CD14-positive monocyte (primary cell): ENCODE measurements around the gene CABLES2. TPM values are rescaled to one million over a fixed set of nuclear protein-coding genes. Genes with fewer than 3 reads are reported as not detected.

Experiments used
- DNase-seq, 3 donors: peaks; one replicate each; pipeline ENCODE4 v3.0.0-alpha.2; 2011 to 2022
- H2AFZ ChIP-seq: 2 replicates; pipeline ENCODE4 v1.6.0; 2012; ENCODE audit warnings: mild to moderate bottlenecking, low read depth, low read length, inconsistent platforms; ENCODE audit not compliant: insufficient read depth, poor library complexity, severe bottlenecking
- H3K27ac ChIP-seq, 2 donors: 1 replicate in 1 of 2; 2 replicates in 1 of 2; pipeline ENCODE4 v1.5.1; 2012 to 2013; ENCODE audit warnings: low read length in 2 of 2, control low read depth in 1 of 2, inconsistent platforms in 1 of 2, low read depth in 1 of 2, mild to moderate bottlenecking in 1 of 2
- H3K27me3 ChIP-seq, 2 donors: one replicate each; pipeline versions ENCODE4 v1.6.0 to v1.6.1; 2011 to 2013; ENCODE audit warnings: low read length in 2 of 2; ENCODE audit not compliant: control insufficient read depth in 2 of 2, insufficient read depth in 2 of 2
- H3K36me3 ChIP-seq, 2 donors: replicated peaks in 1 of 2; 1 replicate in 1 of 2; 2 replicates in 1 of 2; pipeline versions ENCODE4 v1.5.1 to v1.6.1; 2012 to 2013; ENCODE audit warnings: low read length in 2 of 2, control low read depth in 1 of 2, inconsistent platforms in 1 of 2, mild to moderate bottlenecking in 1 of 2; ENCODE audit not compliant: insufficient read depth in 2 of 2, control insufficient read depth in 1 of 2
- H3K4me1 ChIP-seq, 2 donors: 1 replicate in 1 of 2; 2 replicates in 1 of 2; pipeline versions ENCODE4 v1.5.1 to v1.6.1; 2012 to 2013; ENCODE audit warnings: low read length in 2 of 2, control low read depth in 1 of 2, inconsistent platforms in 1 of 2, mild to moderate bottlenecking in 1 of 2, moderate library complexity in 1 of 2; ENCODE audit not compliant: insufficient read depth in 2 of 2, control insufficient read depth in 1 of 2
- H3K4me2 ChIP-seq: replicated peaks from 2 replicates; pipeline ENCODE3; 2012; ENCODE audit warnings: low read length, moderate library complexity, mild to moderate bottlenecking; ENCODE audit not compliant: poor library complexity, severe bottlenecking; ENCODE audit errors: extremely low read depth
- H3K4me3 ChIP-seq, 3 experiments: fragments of 200-600 bp in 1 of 3; sonication (generic) in 1 of 3; replicated peaks in 1 of 3; 1 replicate in 2 of 3; 2 replicates in 1 of 3; pipeline ENCODE4 v1.5.1; 2011 to 2013; ENCODE audit warnings: low read length in 3 of 3, mild to moderate bottlenecking in 3 of 3, control low read depth in 2 of 3, low read depth in 2 of 3, inconsistent platforms in 1 of 3, moderate library complexity in 1 of 3
- H3K79me2 ChIP-seq: 2 replicates; pipeline ENCODE4 v1.6.0; 2012; ENCODE audit warnings: mild to moderate bottlenecking, control low read depth, inconsistent platforms, low read length, moderate library complexity; ENCODE audit not compliant: insufficient read depth
- H3K9ac ChIP-seq: 2 replicates; pipeline ENCODE4 v1.6.0; 2017; ENCODE audit warnings: low read length, mild to moderate bottlenecking; ENCODE audit not compliant: insufficient read depth, poor library complexity, severe bottlenecking
- H3K9me3 ChIP-seq, 2 donors: replicated peaks in 1 of 2; 1 replicate in 1 of 2; 2 replicates in 1 of 2; pipeline versions ENCODE4 v1.5.1 to v1.6.1; 2012 to 2013; ENCODE audit warnings: low read length in 2 of 2, control low read depth in 1 of 2; ENCODE audit not compliant: control insufficient read depth in 1 of 2, insufficient read depth in 1 of 2
- H4K20me1 ChIP-seq: 2 replicates; pipeline ENCODE4 v1.6.0; 2012; ENCODE audit warnings: mild to moderate bottlenecking, low read length, control low read depth, moderate library complexity; ENCODE audit not compliant: insufficient read depth
- H3K27ac Mint-ChIP-seq, 7 donors: one replicate each; pipeline ENCODE4 v1.8.0; 2020; ENCODE audit warnings: mild to moderate bottlenecking in 7 of 7, mixed read lengths in 7 of 7, moderate library complexity in 6 of 7, inconsistent platforms in 2 of 7
- H3K27me3 Mint-ChIP-seq, 3 donors: one replicate each; pipeline ENCODE4 v1.8.0; 2021 to 2022; ENCODE audit warnings: low read depth in 3 of 3, mild to moderate bottlenecking in 3 of 3, mixed read lengths in 3 of 3, moderate library complexity in 3 of 3, inconsistent platforms in 1 of 3
- H3K36me3 Mint-ChIP-seq, 2 donors: one replicate each; pipeline ENCODE4 v1.8.0; 2020; ENCODE audit warnings: mixed read lengths in 2 of 2, inconsistent platforms in 1 of 2, mild to moderate bottlenecking in 1 of 2
- H3K4me1 Mint-ChIP-seq: one replicate; pipeline ENCODE4 v1.8.0; 2020; ENCODE audit warnings: mild to moderate bottlenecking, mixed read lengths
- H3K4me3 Mint-ChIP-seq, 2 donors: one replicate each; pipeline ENCODE4 v1.8.0; 2020; ENCODE audit warnings: mild to moderate bottlenecking in 2 of 2, mixed read lengths in 2 of 2, moderate library complexity in 1 of 2
- H3K9me3 Mint-ChIP-seq, 7 donors: one replicate each; pipeline ENCODE4 v1.8.0; 2020 to 2022; ENCODE audit warnings: mixed read lengths in 7 of 7, mild to moderate bottlenecking in 6 of 7, moderate library complexity in 6 of 7, inconsistent platforms in 2 of 7
- CTCF ChIP-seq: fragments of 200-600 bp; IDR thresholded peaks from one replicate; pipeline ENCODE4 v1.8.0; 2022; ENCODE audit warnings: antibody characterized with exemption, mild to moderate bottlenecking
- WGBS: methylation state at CpG from one replicate; pipeline ENCODE4 v1.1.5; 2013; ENCODE audit warnings: missing lambda C conversion rate; ENCODE audit not compliant: insufficient coverage; 5-methylcytosine and 5-hydroxymethylcytosine counted together
- intact Hi-C, 2 donors: fragments of 100-400 bp; cut with micrococcal nuclease; formaldehyde crosslinking; loops; one replicate each; pipeline versions ENCODE4 v1.15.0 to v1.15.1; 2023
- polyA plus RNA-seq, 3 donors: library from polyadenylated mRNA; depleted of rRNA in 1 of 3; unstranded in 2 of 3; stranded (reverse) in 1 of 3; fragments of 300-500 nt in 2 of 3; fragments of >200 nt in 1 of 3; fragmentation: Illumina TruSeq in 2 of 3; gene quantifications; 1 replicate in 2 of 3; 2 replicates in 1 of 3; pipeline ENCODE4 v1.2.3, GENCODE V29; 2012 to 2021

Gene CABLES2
- polyA plus RNA-seq, 3 donors: 0.60 to 4.0 (median 0.61) TPM

DNA sequence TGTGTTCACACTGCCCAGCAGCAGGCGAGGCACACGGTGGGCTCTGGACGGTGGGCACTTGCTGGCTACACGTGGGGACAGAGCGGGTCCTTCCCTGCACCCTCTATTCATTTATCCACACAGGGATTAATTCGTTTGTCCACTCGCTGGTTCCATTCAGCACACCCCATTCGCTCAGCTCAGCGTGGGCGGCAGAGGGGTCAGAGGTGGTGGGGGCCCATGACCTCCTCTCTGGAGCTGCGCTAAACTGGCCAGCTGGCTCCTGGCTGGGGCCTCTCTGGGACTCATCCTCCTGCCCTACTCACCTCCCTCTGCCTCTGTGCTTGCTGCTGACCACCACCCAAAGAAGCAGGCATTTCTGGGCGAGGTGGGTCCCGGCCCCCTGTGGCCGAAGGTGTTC lies 41.7 kb upstream of the CABLES2 start:
- Histone ChIP-seq H2AFZ (no peak overlapping the region), H3K36me3 (no peaks in the 10 kb centered on the region), H3K4me2 (no peak overlapping the region), H3K4me3 (no peak overlapping the region), H3K27ac (no peak overlapping the region), H3K27me3 (no peaks in the 10 kb centered on the region), H3K9me3 (no peaks in the 10 kb centered on the region), H3K79me2 (no peaks in the 10 kb centered on the region), H3K9ac (no peak overlapping the region), H4K20me1 (no peaks in the 10 kb centered on the region), H3K4me1 (no peaks in the 10 kb centered on the region)
- intact Hi-C loops: no loop called here
- H3K27ac Mint-ChIP-seq: peak overlapping the region in 1 of 7 donors; percentile 74
- DNase-seq: no peak
- peaks cover 0 to 2% (median 0%) of the 10 kb centered on the region in 7 donors for H3K9me3 Mint-ChIP-seq
- H3K4me3 Mint-ChIP-seq: no peak overlapping the region
- peaks cover 1 to 10% (median 2%) of the 10 kb centered on the region in 3 donors for H3K27me3 Mint-ChIP-seq
- H3K36me3 Mint-ChIP-seq: no peaks in the 10 kb centered on the region
- no peak for TF ChIP-seq CTCF
- WGBS: 86% methylated on average over 8 of the region's 14 CpGs
- H3K4me1 Mint-ChIP-seq: no peaks in the 10 kb centered on the region

DNA sequence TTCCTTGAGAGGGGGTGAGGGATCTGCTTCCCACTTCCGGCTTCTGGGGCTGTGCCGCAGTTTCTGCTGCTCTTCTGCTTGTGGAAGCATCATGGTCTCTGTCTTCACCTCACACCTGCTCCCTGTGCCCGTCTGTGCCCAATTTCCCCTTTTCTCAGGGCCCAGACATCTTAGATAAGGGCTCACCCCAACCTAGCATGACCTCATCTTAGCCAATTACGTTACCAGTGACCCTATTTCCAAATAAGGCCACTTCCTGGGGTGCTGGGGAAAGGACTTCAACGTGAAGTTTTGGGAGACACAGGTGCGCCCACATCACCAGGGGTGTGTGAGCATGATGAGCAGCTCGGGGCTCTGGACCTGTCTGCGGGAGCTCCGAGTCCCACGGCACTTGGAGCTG lies 41.0 kb upstream of the CABLES2 start:
- H3K27ac Mint-ChIP-seq: no peak overlapping the region
- intact Hi-C loops: no loop called here
- H3K4me1 Mint-ChIP-seq: no peaks in the 10 kb centered on the region
- H3K27me3 Mint-ChIP-seq: peaks cover 1 to 10% (median 2%) of the 10 kb centered on the region in 3 donors
- H3K9ac ChIP-seq: no peak overlapping the region
- no peak for DNase-seq
- no peaks in the 10 kb centered on the region for H3K79me2 ChIP-seq
- no peaks in the 10 kb centered on the region for H4K20me1 ChIP-seq
- H3K9me3 Mint-ChIP-seq: peaks cover 0 to 2% (median 0%) of the 10 kb centered on the region in 7 donors
- no peaks in the 10 kb centered on the region for H3K9me3 ChIP-seq
- no peaks in the 10 kb centered on the region for H3K27me3 ChIP-seq
- no peaks in the 10 kb centered on the region for H3K36me3 Mint-ChIP-seq
- H3K4me2 ChIP-seq: no peak overlapping the region
- no peak overlapping the region for H2AFZ ChIP-seq
- H3K36me3 ChIP-seq: no peaks in the 10 kb centered on the region
- TF ChIP-seq CTCF: no peak
- H3K4me3 ChIP-seq: no peak overlapping the region
- H3K4me1 ChIP-seq: no peaks in the 10 kb centered on the region
- WGBS: 64% methylated on average over 8 of the region's 10 CpGs
- H3K4me3 Mint-ChIP-seq: no peak overlapping the region
- no peak overlapping the region for H3K27ac ChIP-seq
